Measurements from ENCODE around the gene SCO1. TPM values are rescaled to one million over a fixed set of nuclear protein-coding genes. Genes with fewer than 3 reads are reported as not detected.

SCO1 gene
- total and polyA plus RNA-seq, 2 of the 4 experiments (the other 2 are of a cell fraction), result 17.0 to 21.7 TPM

GRCh38 chr17:10681866-10682446 lies 15.4 kb downstream of the SCO1 start:
- BruUV-seq (replicated peaks), result no TSS peak
- Histone ChIP-seq H2AFZ (replicated peaks; ENCODE audit: low read length, poor library complexity) (no peak overlapping the region), H3K36me3 (ENCODE audit: control insufficient read depth, insufficient read depth, low read length) (peaks cover 30% of the 10 kb centered on the region), H3K27me3 (ENCODE audit: control insufficient read depth, insufficient read depth, low read length) (no peaks in the 10 kb centered on the region), H3K23ac (ENCODE audit: low read depth, low read length) (no peak overlapping the region), H3K9me3 (ENCODE audit: control insufficient read depth, insufficient read depth, low read length) (no peaks in the 10 kb centered on the region), H2AK9ac (replicated peaks; ENCODE audit: low read depth, low read length, poor library complexity) (no peak overlapping the region), H2BK20ac (ENCODE audit: low read depth, low read length) (no peak overlapping the region), H3K79me1 (ENCODE audit: low read depth in 1 of 2, low read length in 2 of 2) (peaks cover 6% of the 10 kb centered on the region in 2 experiments), H3K27ac (ENCODE audit: insufficient read depth, low read length) (peak overlapping the region; percentile 59; the same call in 1 of the 2 replicates), H4K20me1 (ENCODE audit: insufficient read depth, low read length) (no peaks in the 10 kb centered on the region), H3K56ac (ENCODE audit: extremely low read depth, insufficient read depth, low read length) (no peak overlapping the region), H3K4me1 (ENCODE audit: control insufficient read depth, insufficient read depth, low read length) (peaks cover 2% of the 10 kb centered on the region; the same call in 1 of the 2 replicates), H3K18ac (ENCODE audit: low read depth, low read length) (0 out of 2 replicates have a peak overlapping the region, but pooled peaks have one; percentile 59), H4K5ac (ENCODE audit: low read depth, low read length) (peak overlapping the region; percentile 68), H3K4me2 (ENCODE audit: low read depth, low read length) (peak overlapping the region; percentile 70; the same call in 1 of the 2 replicates), H3K9ac (ENCODE audit: low read depth, low read length) (no peak overlapping the region), H2BK5ac (ENCODE audit: low read depth, low read length, poor library complexity, severe bottlenecking) (peak overlapping the region; percentile 65), H2BK120ac (ENCODE audit: low read depth, low read length) (no peak overlapping the region), H3K9me1 (ENCODE audit: insufficient read depth, low read length) (no peaks in the 10 kb centered on the region), H2BK15ac (ENCODE audit: low read depth, low read length) (no peak overlapping the region), H3K14ac (replicated peaks; ENCODE audit: low read depth, low read length) (no peak overlapping the region), H4K8ac (ENCODE audit: low read depth in 2 of 2, low read length in 2 of 2) (no peak overlapping the region), H3K4me3 (ENCODE audit: insufficient read depth, low read depth, low read length) (no peak overlapping the region), H2AK5ac (ENCODE audit: low read depth, low read length) (no peak overlapping the region), H4K91ac (ENCODE audit: insufficient read depth, low read depth, low read length) (no peak overlapping the region), H3K4ac (ENCODE audit: low read depth, low read length) (0 out of 2 replicates have a peak overlapping the region, but pooled peaks have one; percentile 3)
- dilution Hi-C loops (cut with HindIII; ENCODE audit: low sequenced_read_pairs, unreplicated experiment) (no loop called here), intact Hi-C loops (cut with micrococcal nuclease) (loop anchor here (2.0 to 5.0 kb wide), 2 partner anchors 15 to 35 kb away; partner anchors contain the start of genes ADPRM and SCO1), in situ Hi-C loops (cut with MboI; ENCODE audit: low sequenced_read_pairs) (no loop called here)
- TF ChIP-seq SMC3 (IDR thresholded peaks at IDR 0.05; ENCODE audit: low read depth, low read length) (no peak), RAD21 (IDR thresholded peaks at IDR 0.05; ENCODE audit: low read length) (no peak), BHLHE40 (IDR thresholded peaks at IDR 0.05; ENCODE audit: low read depth, low read length) (peak; percentile 8; the same call in 1 of the 2 replicates), RFX5 (IDR thresholded peaks at IDR 0.05; ENCODE audit: low read depth, low read length) (no peak), FOS (IDR thresholded peaks at IDR 0.05; ENCODE audit: low read depth, low read length) (no peak), ELK1 (IDR thresholded peaks at IDR 0.05; ENCODE audit: borderline replicate concordance, low read depth, low read length) (no peak)
- CTCF ChIA-PET, result no interaction called here
- WGBS, 2 experiments (ENCODE audit: extremely low coverage in 2 of 2, insufficient read length in 1 of 2), result no CpG with 5 or more reads among the region's 7 CpGs
- ATAC-seq (ENCODE audit: low read depth), result peak; percentile 90
- POLR2A ChIA-PET (ENCODE audit: unreplicated experiment), result no interaction called here
- peak; percentile 54 for DNase-seq
